GM18526 (cell line): ENCODE measurements around the gene SAMM50.

Source experiments
- POLR2A ChIP-seq: IDR thresholded peaks from 3 replicates; pipeline ENCODE4 v1.6.1; 2011; ENCODE audit not compliant: insufficient read length; ENCODE audit errors: extremely low read depth

SAMM50 gene

DNA sequence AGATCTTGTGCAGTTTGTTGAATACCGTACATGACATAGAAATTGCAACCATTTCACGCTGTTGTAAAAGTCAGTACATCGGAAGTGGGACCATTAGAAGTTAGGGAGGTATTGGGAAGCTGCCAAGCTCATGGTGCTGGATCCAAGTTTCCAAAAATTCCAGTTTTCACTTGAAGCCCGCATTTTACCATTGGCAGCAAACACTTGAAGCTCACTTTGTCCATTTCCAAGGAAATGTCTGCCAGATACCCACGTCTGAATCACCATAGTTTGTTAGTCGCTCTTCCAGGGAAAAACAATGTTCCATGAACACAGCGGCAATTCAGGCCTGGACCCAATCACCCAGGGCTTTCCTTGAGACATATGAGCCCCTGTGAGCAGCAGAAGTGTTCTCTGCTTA lies 46.3 kb downstream of the SAMM50 start:
- TF ChIP-seq POLR2A: no peak

GRCh38 chr22:44002324-44002723 lies 47.1 kb downstream of the SAMM50 start:
- TF ChIP-seq POLR2A: no peak

DNA sequence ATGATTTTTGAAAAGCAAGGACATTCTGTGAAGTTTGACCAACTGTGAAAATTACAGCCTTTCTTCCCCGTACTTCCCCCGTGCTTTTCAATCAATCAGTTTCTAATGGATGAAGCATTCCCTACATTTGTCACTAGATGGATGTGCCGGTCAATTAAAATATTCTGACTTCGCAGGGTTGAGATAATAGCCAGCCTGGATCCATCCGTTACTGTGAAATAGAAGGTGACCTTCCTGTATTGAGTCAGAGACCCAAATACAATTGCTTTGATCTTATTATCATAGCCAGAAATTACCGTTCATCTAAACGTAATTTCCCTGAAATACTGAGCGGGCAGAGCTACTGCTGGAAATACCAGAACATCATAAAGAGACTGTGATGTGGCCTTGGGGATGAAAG lies 47.8 kb downstream of the SAMM50 start:
- no peak for TF ChIP-seq POLR2A

DNA sequence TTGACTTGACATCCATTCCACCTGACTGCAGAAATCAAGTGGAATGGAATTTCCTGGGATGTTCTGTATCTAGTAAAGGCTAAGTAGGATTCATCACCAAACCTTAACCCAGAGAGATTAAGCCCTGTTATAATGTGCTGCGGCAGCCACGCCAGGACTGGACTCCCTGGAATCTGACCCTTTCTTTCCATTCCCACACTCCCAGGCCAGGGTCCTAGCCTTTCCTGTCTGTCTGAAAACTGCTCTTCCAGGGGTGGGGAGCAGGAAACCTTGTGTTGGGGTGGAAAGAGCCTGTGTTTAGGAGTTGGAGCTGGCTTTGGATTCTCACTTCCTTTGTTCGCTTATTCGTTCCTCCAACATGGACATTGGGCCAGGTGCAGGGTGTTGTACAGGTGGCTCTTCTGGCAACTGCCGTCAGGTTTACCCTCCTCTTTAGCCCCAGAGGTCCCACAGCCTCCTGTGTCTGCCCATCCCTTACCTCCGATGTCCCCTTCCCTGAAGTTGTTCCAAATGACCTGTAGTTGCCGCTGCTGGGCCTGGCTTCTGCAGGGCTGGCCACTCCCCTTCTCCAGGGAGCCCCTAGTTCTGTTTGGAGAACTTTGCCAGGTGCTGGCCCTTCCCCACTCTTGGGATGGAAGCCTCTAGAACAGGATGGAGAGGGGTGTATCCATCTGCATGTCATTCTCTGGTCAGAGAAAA lies 48.3 kb downstream of the SAMM50 start:
- no peak for TF ChIP-seq POLR2A

DNA sequence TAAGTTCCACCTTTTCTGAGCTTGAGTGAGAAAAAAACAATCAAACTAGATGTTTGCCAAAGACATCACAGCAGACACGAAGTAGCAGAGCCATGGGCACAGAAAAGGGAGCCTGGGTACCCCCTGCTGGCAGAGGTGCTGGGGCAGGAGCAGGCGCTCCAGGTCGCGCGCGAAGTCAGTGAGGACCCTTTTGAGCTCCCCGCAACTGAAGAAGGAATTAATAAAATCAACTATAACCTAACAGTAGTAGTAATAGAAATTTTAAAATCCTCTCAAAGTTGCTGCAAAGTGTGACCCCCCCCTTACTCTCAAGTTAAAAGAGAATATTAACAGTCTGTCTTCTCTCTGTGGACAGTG lies 48.8 kb downstream of the SAMM50 start:
- no peak for TF ChIP-seq POLR2A

- TF ChIP-seq POLR2A: no peak
Measured at GRCh38 chr22:44005524-44005923, 50.3 kb downstream of the SAMM50 start.

- TF ChIP-seq POLR2A: no peak
Measured at GRCh38 chr22:44012162-44012561, 56.9 kb downstream of the SAMM50 start.

DNA sequence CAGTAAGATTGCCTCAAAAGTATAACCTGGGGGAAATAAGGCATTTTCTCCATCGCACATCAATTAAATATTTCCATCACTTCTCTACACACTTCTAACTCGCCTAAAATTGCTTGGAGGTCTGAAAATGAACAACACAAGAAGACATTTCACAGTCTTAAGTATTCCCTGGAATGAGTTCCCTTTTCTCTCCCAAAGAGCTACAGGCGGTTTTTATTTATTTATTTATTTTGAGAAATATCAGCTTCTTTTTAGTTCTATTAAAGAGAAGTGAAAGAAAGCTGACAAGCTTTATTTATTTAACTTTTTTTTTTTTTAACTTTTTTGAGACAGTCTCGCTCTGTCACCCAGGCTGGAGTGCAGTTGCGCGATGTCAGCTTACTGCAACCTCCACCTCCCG lies 57.3 kb downstream of the SAMM50 start:
- no peak for TF ChIP-seq POLR2A

DNA sequence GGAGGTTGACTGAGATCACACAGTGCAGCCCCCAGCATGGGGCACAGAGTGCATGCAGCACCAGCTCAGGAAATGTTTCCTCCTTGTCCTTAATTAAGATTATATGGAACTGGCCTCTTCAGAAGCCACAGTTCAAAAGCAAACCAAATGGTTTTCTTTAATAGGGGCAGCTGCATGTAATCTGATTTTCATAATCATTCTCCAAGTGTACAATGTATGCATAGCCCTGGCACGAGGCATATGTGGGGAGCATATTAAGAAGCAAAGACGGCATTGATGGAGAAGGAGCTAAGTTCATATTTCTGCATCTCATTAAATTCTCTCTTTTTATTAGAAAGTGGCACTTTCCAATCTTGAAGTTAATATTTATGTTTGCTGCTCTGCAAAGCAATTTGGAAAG lies 59.0 kb downstream of the SAMM50 start:
- no peak for TF ChIP-seq POLR2A

DNA sequence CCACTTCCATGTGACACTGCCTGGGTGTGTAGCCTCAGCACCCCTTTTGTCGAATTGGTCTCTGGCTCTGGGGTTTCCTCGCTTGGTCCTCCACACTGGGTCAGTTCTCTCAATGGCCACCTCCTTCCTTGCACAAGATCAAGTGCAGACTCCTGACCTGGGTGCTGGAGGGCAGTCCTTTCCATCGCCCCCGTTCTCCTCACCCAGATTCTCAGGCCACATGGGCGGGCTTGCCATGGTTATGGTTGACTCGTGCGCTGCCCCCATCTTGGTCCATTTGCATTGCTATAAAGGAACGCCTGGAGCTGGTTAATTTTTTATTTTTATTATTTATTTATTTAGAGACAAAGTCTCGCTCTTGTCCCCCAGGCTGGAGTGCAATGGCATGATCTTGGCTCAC lies 63.4 kb downstream of the SAMM50 start:
- no peak for TF ChIP-seq POLR2A

DNA sequence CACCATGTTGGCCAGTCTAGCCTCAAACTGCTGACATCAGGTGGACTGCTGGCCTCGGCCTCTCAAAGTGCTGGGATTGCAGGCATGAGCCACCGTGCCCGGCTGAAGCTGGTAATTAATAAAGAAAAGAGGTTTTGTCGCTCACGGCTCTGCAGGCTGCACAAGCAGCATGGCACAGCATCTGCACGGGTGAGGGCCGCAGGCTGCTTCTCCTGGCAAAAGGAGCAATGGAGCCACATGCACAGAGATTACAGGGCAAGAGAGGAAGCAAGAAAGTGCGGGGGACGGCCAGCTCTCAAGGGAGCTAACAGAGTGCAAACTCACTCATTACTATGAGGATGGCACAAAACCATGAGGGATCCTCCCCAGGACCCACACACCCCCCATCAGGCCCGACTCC lies 64.2 kb downstream of the SAMM50 start:
- TF ChIP-seq POLR2A: no peak

- TF ChIP-seq POLR2A: no peak
Measured at GRCh38 chr22:44019846-44020245, 64.6 kb downstream of the SAMM50 start.

- TF ChIP-seq POLR2A: no peak
Measured at GRCh38 chr22:44020981-44021380, 65.7 kb downstream of the SAMM50 start.

DNA sequence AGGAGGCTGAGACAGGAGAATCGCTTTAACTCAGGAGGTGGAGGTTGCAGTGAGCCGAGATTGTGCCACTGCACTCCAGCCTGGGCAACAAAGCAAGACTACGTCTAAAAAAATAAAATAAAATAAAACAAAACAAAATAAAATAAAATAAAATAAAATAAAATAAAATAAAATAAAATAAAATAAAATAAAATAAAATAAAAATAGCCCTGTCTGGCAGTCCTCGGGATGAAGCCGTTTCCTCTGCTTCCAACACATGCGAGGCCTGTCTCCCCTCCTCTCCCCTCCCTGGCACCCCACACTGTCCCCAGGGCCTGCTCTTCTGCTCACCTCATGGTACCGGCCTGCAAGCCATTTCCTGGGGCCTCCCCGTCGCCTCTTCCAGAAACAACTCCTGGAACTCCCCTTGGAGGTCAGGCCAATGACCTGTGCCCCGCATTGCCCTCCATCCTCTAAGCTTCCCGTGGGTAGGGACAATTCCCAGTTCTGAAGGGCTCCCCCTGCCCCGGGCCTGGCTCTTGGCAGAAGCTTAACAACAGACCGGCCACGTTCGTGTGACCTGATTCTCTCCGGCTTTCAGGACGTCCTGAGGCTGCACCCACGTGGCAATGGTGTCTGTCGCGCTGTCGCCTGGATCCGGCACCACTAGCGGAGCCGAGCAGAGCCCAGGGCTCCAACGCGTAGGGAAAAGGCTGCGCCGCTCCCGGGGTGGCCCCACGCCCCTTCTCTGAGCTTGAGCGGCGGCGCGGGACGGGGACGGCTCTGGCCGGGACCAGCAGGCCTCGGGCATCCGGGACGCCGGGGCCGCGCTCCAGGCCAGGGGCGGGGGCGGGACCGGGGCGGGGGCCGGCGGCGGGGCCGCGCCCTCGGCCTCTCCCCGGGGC lies 68.4 kb downstream of the SAMM50 start:
- peak; percentile 53 for TF ChIP-seq POLR2A

DNA sequence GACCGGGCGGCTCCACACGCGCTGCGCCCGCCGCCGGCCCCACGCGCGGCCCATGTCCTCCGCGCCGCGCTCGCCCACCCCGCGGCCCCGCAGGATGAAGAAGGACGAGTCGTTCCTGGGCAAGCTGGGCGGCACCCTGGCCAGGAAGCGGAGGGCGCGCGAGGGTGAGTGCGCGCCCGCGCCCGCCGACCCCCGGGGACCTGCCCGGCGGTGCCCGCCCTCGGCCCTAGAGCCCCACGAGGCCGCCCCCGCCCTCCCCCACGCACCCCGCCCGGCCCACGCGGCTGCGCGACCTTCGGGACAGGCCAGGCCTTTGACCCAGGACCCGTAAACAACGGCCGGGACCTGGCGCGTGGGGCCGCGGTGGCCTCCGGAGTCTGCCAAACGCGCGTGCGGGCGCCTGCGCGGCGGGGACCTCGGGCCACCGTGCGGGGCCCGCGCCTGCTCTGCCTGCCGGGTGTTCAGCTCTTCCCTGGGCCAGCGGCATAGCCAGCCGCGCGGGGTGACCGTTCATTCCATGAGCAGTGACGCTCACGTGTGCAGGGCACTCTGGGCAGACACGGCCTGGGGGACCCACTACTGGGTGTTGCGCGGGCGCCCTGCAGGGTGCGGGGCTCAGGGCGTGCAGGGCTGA lies 69.2 kb downstream of the SAMM50 start, which contains the start of gene PARVB:
Gene PARVB, plus strand, starts transcription at position 15 of the 634 bp plus-strand sequence. Its CDS starts 38 bp downstream, at position 53.
- TF ChIP-seq POLR2A: peak; percentile 45
